GM19328 (cell line): Measurements from ENCODE around the gene CYP46A1.

Experiments
- ATAC-seq: cut with Tn5 transposase; IDR thresholded peaks from one replicate; pipeline ENCODE4 v1.9.1; 2021; ENCODE audit warnings: mild to moderate bottlenecking, moderate library complexity; ENCODE audit not compliant: unreplicated experiment

CYP46A1 gene

DNA sequence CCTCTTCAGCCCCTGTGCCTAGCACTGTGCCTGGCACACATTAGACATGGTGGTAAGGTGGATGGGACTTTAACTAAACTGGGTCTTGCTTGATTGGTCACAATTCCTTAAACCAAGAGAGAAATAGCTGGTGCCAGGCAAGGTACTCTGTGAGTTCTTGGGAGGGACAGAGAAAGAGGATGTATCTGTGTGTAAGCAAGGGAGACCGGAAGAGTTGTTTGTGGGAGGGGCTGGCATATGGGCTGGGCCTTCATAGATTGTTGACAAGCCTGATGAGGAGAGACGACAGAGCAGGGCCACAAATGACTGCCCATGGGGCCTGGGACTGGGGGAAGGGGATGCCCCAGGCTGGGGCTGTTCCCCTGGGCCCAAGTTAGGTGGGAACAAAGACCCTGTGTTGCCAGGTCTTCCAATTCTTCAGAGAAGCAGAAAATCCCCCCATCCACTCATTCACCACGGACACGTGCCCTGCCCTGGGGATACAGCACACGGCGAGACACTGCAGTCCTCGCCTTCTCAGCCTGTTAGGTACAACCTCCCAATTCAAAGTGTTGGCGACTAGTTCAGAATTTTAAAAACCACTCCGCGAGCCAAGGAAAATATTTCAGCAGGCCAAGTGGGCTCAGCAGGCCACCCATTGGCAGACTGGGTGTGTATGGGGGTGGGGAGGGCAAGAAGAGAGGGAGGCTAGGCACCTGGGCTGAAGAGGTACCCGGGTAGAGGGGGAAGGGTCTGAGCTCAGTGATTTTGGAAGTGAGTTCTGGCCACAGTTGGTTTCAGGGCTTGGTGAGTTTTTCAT, 11.4 kb upstream of the CYP46A1 start:
- peak; percentile 57 for ATAC-seq

- ATAC-seq = no peak
Measured at GRCh38 chr14:99673305-99674063, 10.6 kb upstream of the CYP46A1 start.

DNA sequence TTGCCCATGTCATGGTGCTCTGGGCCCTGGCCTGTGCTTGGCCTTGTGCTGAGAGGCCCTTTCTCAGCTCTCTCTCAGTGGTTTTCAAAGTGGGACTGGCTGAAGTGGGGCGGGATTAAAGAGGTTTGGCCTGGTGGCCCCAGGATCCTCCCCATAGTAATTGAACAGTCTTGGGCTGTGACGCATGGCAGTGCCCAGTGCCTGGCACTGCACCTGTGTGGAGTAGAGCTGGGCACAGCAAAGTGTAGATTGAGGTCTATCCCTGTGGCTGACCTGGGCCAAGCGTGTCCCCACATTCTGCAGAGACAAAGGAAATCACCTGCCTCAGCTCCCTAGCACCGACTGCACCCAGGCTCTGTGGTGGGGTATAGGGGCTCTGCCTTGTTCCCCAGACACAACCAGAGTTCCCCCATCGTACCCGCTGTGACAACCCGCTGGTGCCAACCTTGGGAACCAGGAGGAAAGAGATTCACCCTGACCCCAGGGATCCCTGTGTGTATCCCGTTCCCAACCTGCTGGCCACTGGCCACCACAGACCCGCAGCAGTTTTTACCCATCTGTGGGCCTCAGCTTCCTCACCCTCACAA, 9.9 kb upstream of the CYP46A1 start:
- ATAC-seq = no peak

GRCh38 chr14:99674776-99675381, 9.2 kb upstream of the CYP46A1 start:
- no peak for ATAC-seq

GRCh38 chr14:99675382-99675835, 8.7 kb upstream of the CYP46A1 start:
- no peak for ATAC-seq

GRCh38 chr14:99675951-99676350, 8.1 kb upstream of the CYP46A1 start:
- ATAC-seq = no peak

DNA sequence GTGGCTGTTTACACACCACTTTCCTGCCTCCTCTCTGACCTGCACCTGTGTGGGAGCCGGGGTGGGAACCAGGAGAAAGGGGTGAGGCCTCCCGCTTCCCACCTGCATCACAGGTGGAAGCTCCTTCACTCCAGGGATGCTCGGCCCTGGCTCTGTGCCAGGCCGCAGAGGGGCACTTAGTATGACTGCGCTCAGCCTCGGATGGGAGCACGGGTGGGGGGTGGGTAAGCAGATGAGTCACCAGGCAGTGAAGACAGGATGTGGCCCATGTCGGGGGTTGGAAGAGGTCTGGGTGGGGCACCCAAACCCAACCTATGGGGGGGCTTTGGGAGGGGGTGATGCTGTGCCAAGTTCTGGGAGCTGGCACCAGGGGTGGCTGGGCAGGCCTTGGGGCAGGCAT, 7.4 kb upstream of the CYP46A1 start:
- no peak for ATAC-seq

DNA sequence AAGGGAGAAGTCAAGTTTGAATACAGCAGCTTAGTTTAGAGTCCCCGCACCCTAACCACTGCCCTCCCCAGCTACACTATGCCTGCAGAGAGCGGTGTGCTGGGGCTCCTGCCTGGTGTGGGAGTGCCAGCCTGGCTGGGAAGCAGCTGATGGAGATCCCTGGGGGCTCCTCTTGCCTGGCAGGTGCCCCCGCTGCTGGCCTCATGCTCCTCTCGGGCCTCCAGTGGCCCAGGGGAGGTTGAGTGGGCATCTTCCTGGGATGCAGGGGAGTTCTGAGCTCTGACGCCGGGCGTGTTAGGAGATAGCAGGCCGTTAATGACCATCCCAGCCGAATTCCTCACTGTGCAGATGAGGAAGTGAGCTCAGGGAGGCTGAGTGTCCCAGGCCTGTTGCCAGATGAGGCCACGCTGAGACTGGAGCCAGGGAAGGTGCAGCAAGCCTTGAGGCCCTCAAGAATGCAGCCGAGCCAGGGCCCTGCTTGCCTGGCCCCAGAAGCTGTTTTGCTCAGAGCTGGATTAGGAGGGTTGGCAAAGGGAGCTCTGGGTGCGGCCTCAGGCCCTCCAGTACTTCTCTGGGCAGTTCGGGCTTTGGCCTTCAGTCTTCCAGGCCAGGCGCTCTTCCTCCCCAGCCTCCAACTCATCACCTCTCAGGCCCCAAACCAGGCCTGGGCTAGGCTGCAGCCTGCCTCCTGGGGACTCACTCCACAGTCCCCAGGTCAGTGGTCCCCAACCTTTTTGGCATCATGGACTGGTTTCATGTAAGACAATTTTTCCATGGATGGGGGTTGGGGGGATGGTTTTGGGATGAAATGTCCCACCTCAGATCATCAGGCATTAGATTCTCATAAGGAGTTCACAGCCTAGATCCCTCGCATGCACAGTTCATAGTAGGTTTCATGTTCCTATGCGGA, 6.6 kb upstream of the CYP46A1 start:
- no peak for ATAC-seq

DNA sequence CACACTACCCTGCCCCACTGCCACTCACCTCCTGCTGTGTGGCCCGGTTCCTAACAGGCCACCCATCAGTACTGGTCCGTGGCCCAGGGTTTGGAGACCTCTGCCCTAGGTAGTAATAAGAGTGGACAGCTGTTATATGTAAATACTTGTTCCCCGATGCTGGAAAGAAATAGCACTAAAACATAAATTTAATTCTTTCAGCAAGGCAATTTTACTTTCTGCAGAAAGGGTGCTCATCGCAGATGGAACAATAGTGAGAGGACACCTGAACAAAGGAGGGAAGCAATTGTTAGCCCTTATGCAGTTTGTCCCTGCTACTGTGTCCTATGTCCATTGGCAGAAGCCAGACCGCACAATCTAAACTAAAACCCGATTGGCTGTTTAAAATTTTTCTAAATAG, 5.9 kb upstream of the CYP46A1 start:
- no peak for ATAC-seq

DNA sequence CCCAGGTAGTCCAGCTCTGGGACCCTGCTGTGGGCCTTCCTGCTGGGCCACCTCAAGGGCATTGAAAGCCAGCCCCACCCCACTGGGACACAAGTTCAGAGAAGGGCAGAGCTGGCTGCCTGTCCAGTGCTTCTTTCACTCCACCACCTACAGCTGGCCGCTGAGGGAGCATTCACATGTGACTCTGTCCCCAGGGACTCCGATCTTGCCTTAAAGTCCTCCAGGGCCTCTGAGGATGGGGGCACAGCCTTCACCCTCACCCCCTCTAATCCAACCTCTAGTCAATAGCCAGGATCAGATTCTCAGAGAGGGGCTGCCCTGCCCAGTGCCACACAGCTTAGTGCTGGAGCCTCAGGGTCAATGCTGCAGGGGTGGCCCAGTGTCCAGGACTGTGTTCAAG, 5.0 kb upstream of the CYP46A1 start:
- no peak for ATAC-seq

- no peak for ATAC-seq
Measured at GRCh38 chr14:99679543-99679942, 4.6 kb upstream of the CYP46A1 start.

- no peak for ATAC-seq
Measured at GRCh38 chr14:99679996-99680395, 4.1 kb upstream of the CYP46A1 start.

DNA sequence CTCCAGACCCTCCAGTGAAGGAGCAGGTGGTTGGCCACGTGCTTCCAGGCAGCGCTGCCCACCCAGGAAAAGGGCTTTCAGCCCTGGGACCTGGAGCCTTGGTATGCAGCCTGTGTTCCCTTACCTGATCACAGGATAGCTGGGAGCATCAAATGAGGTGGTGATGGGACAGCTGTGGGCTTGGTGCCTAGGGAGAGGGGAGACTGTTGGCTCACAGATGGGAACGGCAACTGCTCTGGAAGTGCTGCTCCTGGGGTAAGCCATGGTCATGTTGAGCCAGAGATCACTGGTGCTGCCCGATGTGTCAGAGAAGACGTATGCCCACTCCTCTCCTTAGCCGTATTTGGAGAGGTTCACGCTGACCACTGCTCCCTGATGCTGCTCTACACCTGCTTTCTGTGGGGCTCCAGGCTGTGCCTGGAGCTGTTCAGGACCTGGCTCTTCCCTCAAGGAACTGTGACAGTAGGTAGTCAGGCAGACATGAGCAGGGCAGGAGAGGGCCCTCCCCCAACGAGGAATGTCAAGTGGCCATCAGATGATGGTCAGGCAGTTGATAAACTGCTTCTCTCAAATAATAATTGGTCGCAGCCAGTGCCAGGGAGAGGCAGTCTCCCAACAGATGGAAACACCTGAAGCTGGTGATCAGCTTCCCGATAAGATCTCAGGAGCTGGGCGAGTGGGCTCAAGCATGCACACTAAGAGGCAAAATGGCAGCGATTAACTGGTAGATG, 2.8 kb upstream of the CYP46A1 start:
- ATAC-seq = no peak

DNA sequence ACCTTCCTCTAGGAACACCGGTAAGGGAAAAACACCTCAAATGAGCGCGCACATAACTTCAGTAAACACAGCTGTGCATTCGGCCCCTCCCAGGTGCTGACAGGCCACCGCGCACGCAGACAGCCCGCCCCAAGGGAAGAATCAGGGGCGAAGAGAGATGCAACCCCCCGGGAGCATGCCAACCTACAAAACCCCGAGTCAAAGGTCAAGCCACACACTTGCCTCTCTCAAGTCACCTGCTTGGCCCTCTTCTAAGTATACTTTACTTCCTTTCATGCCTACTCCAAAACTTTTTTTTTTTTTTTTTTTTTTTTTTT, 2.3 kb upstream of the CYP46A1 start:
- ATAC-seq = no peak

DNA sequence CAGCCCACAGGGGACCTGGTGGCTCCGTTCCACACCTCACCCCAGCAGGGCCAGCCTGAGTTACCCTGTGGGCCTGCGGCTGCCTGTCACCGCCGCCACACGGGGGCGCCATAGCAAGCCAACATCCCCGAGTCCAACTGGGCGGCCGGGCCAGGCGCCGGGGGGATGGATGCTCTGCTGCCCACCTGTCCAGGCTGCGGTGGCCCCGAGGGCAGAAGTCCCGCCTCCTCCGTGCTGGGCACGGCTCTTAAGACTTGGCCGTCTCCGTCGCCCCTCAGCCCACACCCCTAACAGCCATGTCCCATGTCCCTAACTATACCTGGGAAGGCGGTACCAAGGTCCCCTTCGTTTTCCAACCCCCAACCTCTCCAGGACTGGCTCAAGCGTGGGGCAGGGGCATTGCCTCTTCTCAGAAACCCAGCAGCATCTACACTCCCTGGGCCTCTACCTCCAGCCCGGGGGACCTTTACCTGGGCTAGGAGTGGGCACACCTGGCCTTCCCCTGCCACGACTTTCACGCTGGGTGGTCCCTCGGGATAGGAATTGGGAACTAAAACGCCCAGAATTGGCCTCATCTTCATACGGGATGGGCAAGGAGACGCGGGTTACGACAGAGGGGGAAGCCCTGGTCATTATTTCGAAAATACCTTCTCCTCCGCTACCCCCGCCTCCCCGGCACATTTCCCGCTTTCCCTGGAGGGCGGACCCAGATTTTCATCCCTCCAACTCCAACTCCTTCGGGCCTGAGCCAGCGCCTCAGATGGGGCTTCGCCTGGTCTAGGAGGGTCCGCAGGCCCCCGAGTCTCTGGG, 1.1 kb upstream of the CYP46A1 start:
- no peak for ATAC-seq

- peak; percentile 33 for ATAC-seq
Measured at GRCh38 chr14:99684410-99684934, 374 bp downstream of the CYP46A1 start.

DNA sequence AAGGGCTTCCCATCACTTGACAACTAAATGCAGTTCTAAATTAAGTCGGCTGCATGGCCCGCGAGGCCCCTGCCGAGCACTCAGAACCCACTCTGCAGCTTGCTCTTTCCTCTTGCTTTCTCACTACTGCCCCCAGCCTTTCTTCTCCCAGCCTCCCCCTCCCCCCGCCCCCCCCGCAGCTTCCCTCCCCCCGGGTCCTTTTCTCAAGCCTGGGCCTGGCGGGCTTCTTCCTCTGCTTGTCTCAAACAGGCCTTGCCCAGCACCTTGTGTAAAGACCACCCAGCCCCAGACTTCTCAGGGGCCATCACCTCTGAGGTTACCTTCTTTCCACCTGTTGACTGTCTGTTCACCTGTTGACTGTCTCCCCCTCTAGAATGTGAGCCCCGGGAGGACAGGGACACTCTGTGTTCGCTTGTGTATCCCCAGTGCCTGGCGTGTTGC, 1.1 kb downstream of the CYP46A1 start:
- no peak for ATAC-seq

DNA sequence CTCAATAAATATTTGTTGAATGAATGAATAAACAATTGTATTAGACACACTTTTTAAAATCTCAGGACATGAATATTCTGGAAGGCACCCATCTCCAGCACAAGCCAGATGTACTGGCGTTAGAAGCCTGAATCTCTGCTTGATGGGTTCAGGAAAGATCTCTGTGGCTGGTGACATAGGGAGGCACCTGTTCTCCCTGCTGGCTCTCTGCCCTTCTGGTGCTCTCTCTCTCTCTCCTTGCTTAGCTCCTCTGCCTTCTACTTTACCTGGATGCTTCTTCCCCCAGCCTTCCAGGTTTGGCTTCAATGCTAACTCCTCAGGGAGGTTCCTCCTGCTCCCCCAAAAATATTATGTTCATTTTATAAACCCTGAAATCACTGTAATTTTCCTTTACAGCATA, 1.5 kb downstream of the CYP46A1 start:
- no peak for ATAC-seq
